Head of caudate nucleus (tissue), 42 donors: ENCODE results near the gene ATG4C.
"Not testable (repeated sequence)": the region's sequence is repeated elsewhere in the genome, so short reads cannot be mapped to it uniquely, and the experiment has no call there.

Experiments used
- DNase-seq, 42 donors: peaks; one replicate each; pipeline versions ENCODE4 v3.0.0 to v3.0.0-alpha.2; 2020 to 2021; ENCODE audit warnings: mixed read lengths in 7 of 42
- intact Hi-C: fragments of 100-400 bp; cut with DNase I; formaldehyde crosslinking; loops from one replicate; pipeline ENCODE4 v1.15.0; 2022

Gene ATG4C

DNA sequence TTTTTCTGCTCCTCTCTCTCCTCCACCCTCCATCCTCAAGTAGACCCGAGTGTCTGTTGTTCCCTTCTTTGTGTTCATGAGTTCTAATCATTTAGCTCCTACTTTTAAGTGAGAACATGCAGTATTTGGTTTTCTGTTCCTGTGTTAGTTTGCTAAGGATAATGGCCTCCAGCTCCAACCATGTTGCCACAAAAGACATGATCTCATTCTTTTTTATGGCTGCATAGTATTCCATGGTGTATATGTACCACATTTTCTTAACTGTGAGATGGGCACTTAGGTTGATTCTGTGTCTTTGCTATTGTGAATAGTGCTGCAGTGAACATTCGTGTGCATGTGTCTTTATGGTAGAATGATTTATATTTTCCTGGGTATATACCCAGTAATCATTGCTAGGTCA lies 43.9 kb downstream of the ATG4C start:
- intact Hi-C loops, DNase-seq: not testable (repeated sequence)

- intact Hi-C loops: no loop called here
- peak in 28 of 42 donors; percentile 6 to 76 (median 34) for DNase-seq
Observed at GRCh38 chr1:62832276-62832675, 48.3 kb downstream of the ATG4C start.

GRCh38 chr1:62833529-62833928 lies 49.6 kb downstream of the ATG4C start:
- intact Hi-C loops: no loop called here
- no peak for DNase-seq

DNA sequence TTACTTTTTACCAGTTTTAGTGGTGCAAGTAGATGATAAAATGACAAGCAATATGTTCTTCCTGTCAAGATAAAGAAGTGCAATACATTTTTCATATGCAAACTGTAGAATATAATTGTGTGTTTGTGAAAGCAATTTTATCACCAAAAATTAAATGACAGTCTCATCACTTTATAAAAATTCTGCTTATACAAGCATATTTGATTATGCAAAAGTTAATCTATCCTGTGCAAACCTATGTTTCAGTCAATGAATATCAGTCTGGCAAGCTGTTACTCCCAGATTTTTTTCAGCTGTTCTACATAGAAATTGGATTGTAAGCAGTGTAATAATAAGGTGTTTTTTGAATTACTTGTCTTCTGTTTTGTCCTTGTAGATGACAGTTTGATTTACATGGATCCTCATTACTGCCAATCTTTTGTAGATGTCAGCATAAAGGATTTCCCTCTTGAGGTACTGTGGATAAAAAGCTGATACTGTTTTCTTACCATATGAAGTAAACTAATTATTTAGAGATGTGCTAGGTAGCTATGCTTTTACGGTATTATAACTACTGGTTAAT lies 50.5 kb downstream of the ATG4C start:
- no peak for DNase-seq
- intact Hi-C loops: no loop called here

GRCh38 chr1:62836856-62837540 lies 53.1 kb downstream of the ATG4C start:
- no peak for DNase-seq
- intact Hi-C loops: no loop called here

GRCh38 chr1:62840555-62840954 lies 56.6 kb downstream of the ATG4C start:
- no peak for DNase-seq
- intact Hi-C loops: loop anchor here (10.0 kb wide), 1 partner anchor 144 kb away; no protein-coding TSS in a partner anchor

GRCh38 chr1:62841587-62842169 lies 57.7 kb downstream of the ATG4C start:
- intact Hi-C loops: loop anchor here (10.0 kb wide), 1 partner anchor 143 kb away; no protein-coding TSS in a partner anchor
- peak in 17 of 42 donors; percentile 15 to 84 (median 47) for DNase-seq

GRCh38 chr1:62844030-62844429 lies 60.1 kb downstream of the ATG4C start:
- intact Hi-C loops: loop anchor here (10.0 kb wide), 1 partner anchor 141 kb away; no protein-coding TSS in a partner anchor
- no peak for DNase-seq

DNA sequence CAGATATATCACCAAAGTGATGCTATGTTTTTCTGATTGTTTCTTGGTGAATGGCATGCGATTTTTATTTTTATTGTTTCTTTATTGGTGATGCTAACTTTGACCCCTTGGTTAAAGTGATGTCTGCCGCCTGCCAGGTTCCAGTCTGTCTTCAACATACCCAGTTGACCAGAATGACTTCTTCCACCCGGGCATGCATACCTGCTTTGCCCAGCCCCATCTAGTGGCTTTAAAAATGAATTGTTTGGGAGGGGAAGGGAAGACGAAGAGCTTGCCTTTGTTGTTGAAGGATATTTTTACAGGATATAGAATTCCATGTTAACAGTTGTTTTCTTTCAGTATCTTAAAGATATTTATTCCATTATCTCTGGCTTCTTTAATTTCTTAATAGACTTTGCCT lies 65.1 kb downstream of the ATG4C start:
- no peak for DNase-seq
- intact Hi-C loops: loop anchor here (10.0 kb wide), 1 partner anchor 136 kb away; no protein-coding TSS in a partner anchor

- DNase-seq: no peak
- intact Hi-C loops: no loop called here
Observed at GRCh38 chr1:62852253-62852652, 68.3 kb downstream of the ATG4C start.

DNA sequence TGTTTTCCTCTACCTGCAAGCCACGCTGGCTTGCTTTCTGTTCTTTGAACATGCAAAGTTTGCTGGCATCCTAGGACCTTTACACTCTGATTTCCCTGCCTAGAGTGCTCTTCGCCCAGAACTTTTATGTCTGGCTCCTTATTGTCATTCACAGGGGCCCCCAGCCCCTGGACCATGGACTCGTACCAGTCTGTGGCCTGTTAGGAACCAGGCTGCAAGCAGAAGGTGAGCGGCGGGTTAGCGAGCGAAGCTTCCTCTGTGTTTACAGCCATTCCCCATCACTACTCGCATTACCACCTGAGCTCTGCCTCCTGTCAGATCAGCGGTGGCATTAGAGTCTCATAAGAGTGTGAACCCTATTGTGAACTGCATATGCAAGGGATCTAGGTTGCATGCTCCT lies 73.0 kb downstream of the ATG4C start:
- intact Hi-C loops: no loop called here
- DNase-seq: no peak

DNA sequence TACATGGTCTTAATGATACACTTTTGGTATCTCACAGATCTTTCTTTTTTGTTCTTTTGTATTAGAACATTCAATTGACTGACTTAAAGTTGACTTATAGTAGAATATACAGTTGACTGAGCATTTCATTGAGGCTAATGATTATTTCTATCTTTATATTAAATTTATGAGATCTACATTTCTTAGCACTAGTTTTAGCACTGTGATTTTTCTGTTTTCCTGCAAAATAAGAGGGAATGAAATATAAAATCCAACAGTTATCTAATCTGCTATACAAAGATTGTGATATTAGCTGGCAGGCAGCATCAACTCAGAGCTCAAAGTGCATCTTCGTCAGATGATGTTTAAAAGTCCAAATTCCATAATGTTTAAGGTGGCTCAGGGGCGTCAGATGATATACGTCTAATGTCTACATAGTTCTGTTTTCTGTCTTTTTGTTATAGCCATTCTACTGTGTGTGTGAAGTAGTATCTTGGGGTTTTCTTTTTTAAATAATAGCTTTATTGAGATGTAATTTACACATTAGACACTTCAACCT lies 85.4 kb downstream of the ATG4C start:
- intact Hi-C loops: no loop called here
- DNase-seq: no peak

GRCh38 chr1:62870148-62870547 lies 86.2 kb downstream of the ATG4C start:
- intact Hi-C loops: no loop called here
- DNase-seq: no peak

GRCh38 chr1:62875676-62876075 lies 91.7 kb downstream of the ATG4C start:
- peak in 1 of 42 donors; percentile 7 for DNase-seq
- intact Hi-C loops: no loop called here

DNA sequence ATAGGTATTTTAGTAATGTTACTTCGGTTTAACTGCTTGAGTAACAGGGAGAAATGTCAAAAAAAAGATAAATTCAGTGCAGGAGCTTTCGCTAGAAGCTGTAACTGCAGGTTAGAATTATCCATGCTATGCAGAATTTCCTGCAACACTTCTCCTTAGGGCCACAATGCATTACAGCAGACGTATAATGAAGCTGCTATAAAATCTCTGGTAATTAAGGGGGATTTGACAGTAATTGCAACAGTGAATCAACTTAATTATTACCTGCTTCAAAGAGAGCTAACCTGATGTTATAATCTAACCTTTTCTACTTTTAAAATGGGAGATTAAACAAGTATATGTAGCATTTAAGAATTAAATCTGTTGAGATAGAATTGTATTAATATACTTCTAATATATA lies 92.6 kb downstream of the ATG4C start:
- no peak for DNase-seq
- intact Hi-C loops: no loop called here

DNA sequence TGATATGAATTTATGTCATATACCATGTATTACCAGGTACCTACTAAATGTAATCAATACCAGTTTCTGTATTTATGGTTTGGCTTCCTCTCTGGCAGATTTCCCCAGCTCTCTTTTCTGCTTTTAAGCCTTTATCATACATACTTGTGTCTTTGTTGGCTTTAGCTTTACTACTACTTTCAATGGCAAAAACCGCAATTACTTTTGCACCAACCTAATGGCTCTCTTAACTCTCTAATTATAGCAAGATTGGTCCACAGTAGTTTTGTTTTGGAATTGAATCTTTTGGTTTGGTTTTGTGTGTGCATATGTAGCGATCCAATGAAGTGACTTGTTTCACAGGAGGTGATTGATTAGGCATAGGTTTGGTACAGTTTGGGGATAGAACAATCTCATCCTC lies 93.6 kb downstream of the ATG4C start:
- intact Hi-C loops: no loop called here
- DNase-seq: no peak

DNA sequence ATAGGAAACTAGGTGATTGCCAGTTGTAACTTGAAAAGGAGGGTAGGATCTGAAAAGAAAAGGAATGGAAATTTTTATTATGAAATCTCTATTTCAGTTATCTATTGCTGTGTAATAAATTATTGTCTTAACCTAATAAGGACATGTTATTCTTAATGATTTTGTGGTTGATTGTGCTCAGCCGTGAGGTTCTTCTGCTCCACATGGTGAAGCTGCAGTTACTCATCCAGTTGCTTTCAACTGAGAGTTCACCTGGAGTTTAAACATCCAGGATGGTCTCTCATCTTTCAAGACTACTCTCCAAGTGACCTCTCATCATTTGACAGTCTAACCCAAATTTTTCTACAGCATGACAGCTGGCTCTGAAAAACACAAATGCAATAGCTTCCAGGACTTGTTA lies 96.0 kb downstream of the ATG4C start:
- intact Hi-C loops: no loop called here
- no peak for DNase-seq

- intact Hi-C loops: no loop called here
- DNase-seq: peak in 3 of 42 donors; percentile 5 to 40 (median 7)
Observed at GRCh38 chr1:62882201-62883104, 98.5 kb downstream of the ATG4C start.

- no peak for DNase-seq
- intact Hi-C loops: no loop called here
Observed at GRCh38 chr1:62884156-62884740, 100.3 kb downstream of the ATG4C start.
